ENCODE data around the gene NOCT.

DNA sequence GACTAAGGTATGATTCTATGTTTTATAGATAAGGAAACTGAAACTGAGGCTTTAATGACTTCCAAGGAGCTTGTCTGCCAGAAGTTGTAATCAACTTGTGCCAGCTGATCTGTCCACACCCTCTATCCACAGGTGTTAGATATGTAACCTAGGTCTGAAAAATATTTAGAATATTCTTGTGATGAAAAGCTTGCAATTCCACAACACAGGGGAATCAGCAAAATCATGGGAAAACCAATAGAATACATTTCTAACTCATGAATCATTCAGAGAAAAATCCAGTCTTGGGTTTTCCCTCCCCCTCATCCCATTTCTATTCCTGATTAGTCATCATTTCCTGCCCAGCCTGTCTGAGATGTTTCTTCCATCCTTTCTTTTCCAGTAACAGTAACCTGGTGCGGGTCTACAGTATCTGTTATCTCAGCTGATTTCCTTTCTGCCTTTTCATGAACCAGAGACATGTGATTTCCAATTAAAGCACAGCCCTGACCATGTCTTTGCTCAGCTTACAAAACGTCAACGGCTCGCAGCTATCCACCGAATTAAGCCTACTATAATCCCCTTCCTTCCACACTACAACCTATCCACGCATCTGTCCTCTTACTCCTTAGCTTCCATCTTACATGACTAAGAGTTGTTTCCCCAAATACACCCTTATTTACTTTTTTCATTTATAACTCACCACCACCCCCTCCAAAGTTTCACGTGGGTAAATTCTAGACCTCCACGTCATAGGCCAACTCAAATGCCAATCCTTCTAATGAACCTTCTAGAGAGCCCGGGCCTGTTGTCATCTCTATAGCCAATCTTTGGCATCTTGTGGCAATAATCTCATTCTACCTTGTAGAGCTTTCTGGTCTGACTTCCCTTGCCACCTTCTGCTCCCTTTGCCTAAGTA, 961 bp upstream of the NOCT start:
- TF ChIP-seq, protein P1, sequence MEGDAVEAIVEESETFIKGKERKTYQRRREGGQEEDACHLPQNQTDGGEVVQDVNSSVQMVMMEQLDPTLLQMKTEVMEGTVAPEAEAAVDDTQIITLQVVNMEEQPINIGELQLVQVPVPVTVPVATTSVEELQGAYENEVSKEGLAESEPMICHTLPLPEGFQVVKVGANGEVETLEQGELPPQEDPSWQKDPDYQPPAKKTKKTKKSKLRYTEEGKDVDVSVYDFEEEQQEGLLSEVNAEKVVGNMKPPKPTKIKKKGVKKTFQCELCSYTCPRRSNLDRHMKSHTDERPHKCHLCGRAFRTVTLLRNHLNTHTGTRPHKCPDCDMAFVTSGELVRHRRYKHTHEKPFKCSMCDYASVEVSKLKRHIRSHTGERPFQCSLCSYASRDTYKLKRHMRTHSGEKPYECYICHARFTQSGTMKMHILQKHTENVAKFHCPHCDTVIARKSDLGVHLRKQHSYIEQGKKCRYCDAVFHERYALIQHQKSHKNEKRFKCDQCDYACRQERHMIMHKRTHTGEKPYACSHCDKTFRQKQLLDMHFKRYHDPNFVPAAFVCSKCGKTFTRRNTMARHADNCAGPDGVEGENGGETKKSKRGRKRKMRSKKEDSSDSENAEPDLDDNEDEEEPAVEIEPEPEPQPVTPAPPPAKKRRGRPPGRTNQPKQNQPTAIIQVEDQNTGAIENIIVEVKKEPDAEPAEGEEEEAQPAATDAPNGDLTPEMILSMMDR (optimal IDR thresholded peaks at IDR 0.05 in 1 of 3, IDR thresholded peaks at IDR 0.05 in 1 of 3, conservative IDR thresholded peaks at IDR 0.05 in 1 of 3; ENCODE audit: extremely low read depth in 1 of 3, insufficient read depth in 2 of 3, low read length in 3 of 3) = no peak
- TF ChIP-seq EZH2 (IDR thresholded peaks at IDR 0.05; ENCODE audit: low read length) = no peak

Data from keratinocyte (primary cell).